Omental fat pad (tissue), 4 donors: ENCODE data around the gene CALB2. TPM values are rescaled to one million over a fixed set of nuclear protein-coding genes. Genes with fewer than 3 reads are reported as not detected.

ENCODE experiments used
- ATAC-seq: fragments of 150-250 bp; one replicate; pipeline ENCODE4 v1.9.1; 2016; ENCODE audit warnings: mild to moderate bottlenecking, moderate library complexity; ENCODE audit not compliant: low FRiP score
- DNase-seq: peaks from one replicate; pipeline ENCODE4 v3.0.0-alpha.2; 2019; ENCODE audit warnings: low spot score
- CTCF ChIP-seq, 3 donors: fragments of 450-650 bp; IDR thresholded peaks; one replicate each; pipeline ENCODE4 v1.5.1; 2016 to 2017; ENCODE audit warnings: antibody characterized with exemption in 3 of 3, mild to moderate bottlenecking in 3 of 3, moderate library complexity in 2 of 3
- total RNA-seq, 4 donors: library from RNA; depleted of rRNA; stranded (reverse); fragments of >200 nt; gene quantifications; one replicate each; pipeline ENCODE4 v1.1.0, GENCODE V29; 2016

Gene CALB2
- total RNA-seq, 4 donors from 2014 or later = 15.0 to 148 (median 105) TPM

- no peak for TF ChIP-seq CTCF (IDR thresholded peaks at IDR 0.05)
- DNase-seq (no peak), ATAC-seq (no peak)
Measured at GRCh38 chr16:71344315-71344905, 14.1 kb upstream of the CALB2 start.

- ATAC-seq (no peak), DNase-seq (no peak)
- no peak for TF ChIP-seq CTCF (IDR thresholded peaks at IDR 0.05)
Measured at GRCh38 chr16:71345031-71345430, 13.5 kb upstream of the CALB2 start.

- DNase-seq (no peak), ATAC-seq (no peak)
- TF ChIP-seq CTCF (IDR thresholded peaks at IDR 0.05) = no peak
Measured at GRCh38 chr16:71347146-71347545, 11.4 kb upstream of the CALB2 start.

- no peak for DNase-seq
- no peak for TF ChIP-seq CTCF (IDR thresholded peaks at IDR 0.05)
- ATAC-seq = no peak
Measured at GRCh38 chr16:71348262-71349085, 10.0 kb upstream of the CALB2 start.

GRCh38 chr16:71350821-71351557 lies 7.5 kb upstream of the CALB2 start:
- DNase-seq = no peak
- ATAC-seq = no peak
- TF ChIP-seq CTCF (IDR thresholded peaks at IDR 0.05) = no peak

- ATAC-seq (no peak), DNase-seq (no peak)
- no peak for TF ChIP-seq CTCF (IDR thresholded peaks at IDR 0.05)
Measured at GRCh38 chr16:71351558-71351901, 7.0 kb upstream of the CALB2 start.
